ENCODE data around the gene PDE10A.

Gene PDE10A

GRCh38 chr6:165652766-165653165 is 10.3 kb downstream of the PDE10A start:
- TF ChIP-seq CTCF (conservative IDR thresholded peaks at IDR 0.05; ENCODE audit: low read depth), result no peak
- no peak for DNase-seq (ENCODE audit: low spot score)
- POLR2A ChIA-PET (ENCODE audit: low non-redundant PET), result no interaction called here
- H3K27ac ChIP-seq, result no peak overlapping the region
- CTCF ChIA-PET, result no interaction called here

GRCh38 chr6:165649166-165650137 is 13.6 kb downstream of the PDE10A start:
- TF ChIP-seq CTCF (conservative IDR thresholded peaks at IDR 0.05; ENCODE audit: low read depth), result no peak
- POLR2A ChIA-PET (ENCODE audit: low non-redundant PET), result interaction anchor here (0.5 kb wide), 1 partner anchor 27 kb away, joined by 3 read pairs; no protein-coding TSS in a partner anchor
- CTCF ChIA-PET, result no interaction called here
- H3K27ac ChIP-seq, result no peak overlapping the region
- no peak for DNase-seq (ENCODE audit: low spot score)

GRCh38 chr6:165647041-165647440 is 16.0 kb downstream of the PDE10A start:
- no peak overlapping the region for H3K27ac ChIP-seq
- CTCF ChIA-PET, result interaction anchor here (0.6 kb wide), 1 partner anchor 176 kb away, joined by 3 read pairs; no protein-coding TSS in a partner anchor
- TF ChIP-seq CTCF (conservative IDR thresholded peaks at IDR 0.05; ENCODE audit: low read depth), result no peak
- POLR2A ChIA-PET (ENCODE audit: low non-redundant PET), result no interaction called here
- DNase-seq (ENCODE audit: low spot score), result no peak

GRCh38 chr6:165645919-165646318 is 17.1 kb downstream of the PDE10A start:
- no peak for TF ChIP-seq CTCF (conservative IDR thresholded peaks at IDR 0.05; ENCODE audit: low read depth)
- no peak for DNase-seq (ENCODE audit: low spot score)
- CTCF ChIA-PET, result no interaction called here
- H3K27ac ChIP-seq, result no peak overlapping the region
- POLR2A ChIA-PET (ENCODE audit: low non-redundant PET), result no interaction called here

- no peak for DNase-seq (ENCODE audit: low spot score)
- ChIA-PET POLR2A (ENCODE audit: low non-redundant PET) (no interaction called here), CTCF (no interaction called here)
- no peak overlapping the region for H3K27ac ChIP-seq
- TF ChIP-seq CTCF (conservative IDR thresholded peaks at IDR 0.05; ENCODE audit: low read depth), result no peak
These were observed 18.3 kb downstream of the PDE10A start for GRCh38 chr6:165644586-165645266.

GRCh38 chr6:165643015-165643414 is 20.0 kb downstream of the PDE10A start:
- CTCF ChIA-PET, result no interaction called here
- POLR2A ChIA-PET (ENCODE audit: low non-redundant PET), result no interaction called here

More at GRCh38 chr6:165643015-165643414, 20.0 kb downstream of the PDE10A start:
- TF ChIP-seq CTCF (conservative IDR thresholded peaks at IDR 0.05; ENCODE audit: low read depth), result no peak
- H3K27ac ChIP-seq, result no peak overlapping the region
- no peak for DNase-seq (ENCODE audit: low spot score)
